GM12878 (cell line): ENCODE results near the gene NDNF.

Experiments
- ZNF24 ChIP-seq: fragments of 450-650 bp; IDR thresholded peaks from 2 replicates; pipeline ENCODE4 v1.6.1; 2017; ENCODE audit warnings: antibody characterized with exemption, mild to moderate bottlenecking
- ZZZ3 ChIP-seq: IDR thresholded peaks from 2 replicates; pipeline ENCODE4 v1.6.1; 2011; ENCODE audit warnings: low read depth; ENCODE audit not compliant: control insufficient read depth, insufficient read length
- TF ChIP-seq, protein P1 (sequence below): IDR thresholded peaks from 2 replicates; pipeline ENCODE4 v1.6.1; 2011; ENCODE audit warnings: low read depth, mild to moderate bottlenecking, low read length, moderate library complexity, borderline replicate concordance; ENCODE audit errors: extremely low read depth
- TF ChIP-seq, protein P2 (sequence below): fragments of 450-650 bp; IDR thresholded peaks from 2 replicates; pipeline ENCODE4 v1.6.1; 2017; ENCODE audit warnings: mild to moderate bottlenecking, moderate library complexity

DNA sequence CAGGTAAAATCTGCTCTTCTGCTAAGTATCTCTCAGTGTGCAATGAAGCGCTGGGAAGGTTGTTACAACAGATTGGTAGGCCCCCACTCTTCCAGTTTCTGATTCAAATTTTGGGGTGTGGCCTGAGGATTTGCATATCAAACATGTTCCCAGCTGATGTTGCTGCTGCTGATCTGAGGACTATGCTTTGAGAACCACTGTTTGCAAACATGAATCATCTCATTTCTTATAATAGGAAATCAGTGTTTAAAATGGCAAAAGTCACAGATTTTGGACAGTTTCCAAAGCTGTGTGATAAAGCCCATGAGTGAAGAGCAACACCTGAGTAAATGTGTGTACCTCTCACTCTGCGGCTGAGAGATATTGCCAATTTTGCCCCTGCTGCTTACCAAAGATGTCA is 36.2 kb upstream of the NDNF start:
- no peak for TF ChIP-seq ZNF24
- TF ChIP-seq, protein P1, sequence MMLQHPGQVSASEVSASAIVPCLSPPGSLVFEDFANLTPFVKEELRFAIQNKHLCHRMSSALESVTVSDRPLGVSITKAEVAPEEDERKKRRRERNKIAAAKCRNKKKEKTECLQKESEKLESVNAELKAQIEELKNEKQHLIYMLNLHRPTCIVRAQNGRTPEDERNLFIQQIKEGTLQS = no peak
- TF ChIP-seq, protein P2, sequence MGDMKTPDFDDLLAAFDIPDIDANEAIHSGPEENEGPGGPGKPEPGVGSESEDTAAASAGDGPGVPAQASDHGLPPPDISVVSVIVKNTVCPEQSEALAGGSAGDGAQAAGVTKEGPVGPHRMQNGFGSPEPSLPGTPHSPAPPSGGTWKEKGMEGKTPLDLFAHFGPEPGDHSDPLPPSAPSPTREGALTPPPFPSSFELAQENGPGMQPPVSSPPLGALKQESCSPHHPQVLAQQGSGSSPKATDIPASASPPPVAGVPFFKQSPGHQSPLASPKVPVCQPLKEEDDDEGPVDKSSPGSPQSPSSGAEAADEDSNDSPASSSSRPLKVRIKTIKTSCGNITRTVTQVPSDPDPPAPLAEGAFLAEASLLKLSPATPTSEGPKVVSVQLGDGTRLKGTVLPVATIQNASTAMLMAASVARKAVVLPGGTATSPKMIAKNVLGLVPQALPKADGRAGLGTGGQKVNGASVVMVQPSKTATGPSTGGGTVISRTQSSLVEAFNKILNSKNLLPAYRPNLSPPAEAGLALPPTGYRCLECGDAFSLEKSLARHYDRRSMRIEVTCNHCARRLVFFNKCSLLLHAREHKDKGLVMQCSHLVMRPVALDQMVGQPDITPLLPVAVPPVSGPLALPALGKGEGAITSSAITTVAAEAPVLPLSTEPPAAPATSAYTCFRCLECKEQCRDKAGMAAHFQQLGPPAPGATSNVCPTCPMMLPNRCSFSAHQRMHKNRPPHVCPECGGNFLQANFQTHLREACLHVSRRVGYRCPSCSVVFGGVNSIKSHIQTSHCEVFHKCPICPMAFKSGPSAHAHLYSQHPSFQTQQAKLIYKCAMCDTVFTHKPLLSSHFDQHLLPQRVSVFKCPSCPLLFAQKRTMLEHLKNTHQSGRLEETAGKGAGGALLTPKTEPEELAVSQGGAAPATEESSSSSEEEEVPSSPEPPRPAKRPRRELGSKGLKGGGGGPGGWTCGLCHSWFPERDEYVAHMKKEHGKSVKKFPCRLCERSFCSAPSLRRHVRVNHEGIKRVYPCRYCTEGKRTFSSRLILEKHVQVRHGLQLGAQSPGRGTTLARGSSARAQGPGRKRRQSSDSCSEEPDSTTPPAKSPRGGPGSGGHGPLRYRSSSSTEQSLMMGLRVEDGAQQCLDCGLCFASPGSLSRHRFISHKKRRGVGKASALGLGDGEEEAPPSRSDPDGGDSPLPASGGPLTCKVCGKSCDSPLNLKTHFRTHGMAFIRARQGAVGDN = no peak
- TF ChIP-seq ZZZ3 = no peak
